HG03060 (cell line): ENCODE data around the gene DPM2.

ENCODE experiments used
- ATAC-seq: cut with Tn5 transposase; IDR thresholded peaks from one replicate; pipeline ENCODE4 v1.9.1; 2021; ENCODE audit warnings: low read depth, moderate number of reproducible peaks; ENCODE audit not compliant: unreplicated experiment

Gene DPM2

GRCh38 chr9:127958728-127959127 lies 21.1 kb upstream of the DPM2 start:
- ATAC-seq, result no peak

GRCh38 chr9:127955294-127956015 lies 17.8 kb upstream of the DPM2 start:
- ATAC-seq, result no peak

- no peak for ATAC-seq
Measured at GRCh38 chr9:127954831-127955293, 17.2 kb upstream of the DPM2 start.

GRCh38 chr9:127953768-127954505 lies 16.3 kb upstream of the DPM2 start:
- no peak for ATAC-seq

- no peak for ATAC-seq
Measured at GRCh38 chr9:127953154-127953553, 15.5 kb upstream of the DPM2 start.

GRCh38 chr9:127950513-127951289 lies 13.0 kb upstream of the DPM2 start:
- ATAC-seq, result no peak

- no peak for ATAC-seq
Measured at GRCh38 chr9:127949827-127950512, 12.3 kb upstream of the DPM2 start.

GRCh38 chr9:127947841-127948710 lies 10.4 kb upstream of the DPM2 start:
- ATAC-seq, result no peak

- no peak for ATAC-seq
Measured at GRCh38 chr9:127946728-127947127, 9.1 kb upstream of the DPM2 start.

- ATAC-seq, result no peak
Measured at GRCh38 chr9:127945942-127946341, 8.3 kb upstream of the DPM2 start.

- no peak for ATAC-seq
Measured at GRCh38 chr9:127945338-127945737, 7.7 kb upstream of the DPM2 start.

- ATAC-seq, result no peak
Measured at GRCh38 chr9:127944586-127945218, 7.0 kb upstream of the DPM2 start.

- no peak for ATAC-seq
Measured at GRCh38 chr9:127943731-127944144, 6.1 kb upstream of the DPM2 start.

- ATAC-seq, result no peak
Measured at GRCh38 chr9:127943011-127943662, 5.5 kb upstream of the DPM2 start.

GRCh38 chr9:127942216-127943010 lies 4.8 kb upstream of the DPM2 start:
- no peak for ATAC-seq

GRCh38 chr9:127941961-127942215 lies 4.2 kb upstream of the DPM2 start:
- no peak for ATAC-seq

- ATAC-seq, result no peak
Measured at GRCh38 chr9:127941062-127941960, 3.7 kb upstream of the DPM2 start.
